Ectodermal cell (in vitro differentiated cells): ENCODE data around the gene DGKG.

ENCODE experiments used
- H3K27ac ChIP-seq: 2 replicates; pipeline ENCODE4 v1.7.0; 2013; ENCODE audit warnings: mild to moderate bottlenecking, low read depth, low read length; ENCODE audit not compliant: insufficient read depth, poor library complexity, severe bottlenecking
- H3K27me3 ChIP-seq: 2 replicates; pipeline ENCODE4 v1.7.0; 2013; ENCODE audit warnings: mild to moderate bottlenecking, low read length; ENCODE audit not compliant: insufficient read depth, control insufficient read depth, poor library complexity, severe bottlenecking
- H3K36me3 ChIP-seq: one replicate; pipeline ENCODE4 v1.7.0; 2013; ENCODE audit warnings: low read length; ENCODE audit not compliant: control insufficient read depth, insufficient read depth
- H3K4me1 ChIP-seq: one replicate; pipeline ENCODE4 v1.7.0; 2013; ENCODE audit warnings: low read length; ENCODE audit not compliant: control insufficient read depth, insufficient read depth
- H3K4me3 ChIP-seq: 2 replicates; pipeline ENCODE4 v1.7.0; 2013; ENCODE audit warnings: low read depth, low read length, control low read depth; ENCODE audit not compliant: insufficient read depth
- H3K9me3 ChIP-seq: 2 replicates; pipeline ENCODE4 v1.7.0; 2013; ENCODE audit warnings: mild to moderate bottlenecking, low read length, moderate library complexity; ENCODE audit not compliant: control insufficient read depth
- WGBS, 2 experiments: methylation state at CpG; one replicate each; pipeline ENCODE4 v1.1.7; 2013; ENCODE audit warnings: missing lambda C conversion rate in 2 of 2; 5-methylcytosine and 5-hydroxymethylcytosine counted together

The DGKG gene

DNA sequence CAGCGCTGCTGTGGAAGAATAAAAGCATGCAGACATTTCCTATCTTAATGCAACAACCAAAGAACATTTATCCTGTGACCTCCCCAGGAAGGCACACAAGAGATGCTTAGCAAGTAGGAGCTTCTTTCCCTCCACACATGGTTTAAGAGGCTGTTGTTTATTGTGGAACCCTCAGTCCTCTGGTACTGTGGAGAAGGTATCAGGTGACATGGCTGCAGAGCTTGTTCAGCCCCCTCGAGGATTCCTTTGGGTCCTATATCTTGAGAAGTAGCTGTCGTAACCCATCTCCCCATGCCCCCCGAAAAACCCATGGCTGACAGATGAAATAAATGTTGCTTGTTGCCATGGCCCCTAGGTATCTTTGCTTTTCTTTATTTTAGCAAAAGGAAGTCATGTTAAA is 232.8 kb downstream of the DGKG start:
- Histone ChIP-seq H3K4me3 (no peak overlapping the region), H3K9me3 (no peaks in the 10 kb centered on the region), H3K27me3 (no peaks in the 10 kb centered on the region), H3K4me1 (no peaks in the 10 kb centered on the region), H3K27ac (no peak overlapping the region), H3K36me3 (no peaks in the 10 kb centered on the region)
- WGBS, 2 experiments, result 89 to 90% methylated on average over 4 of the region's 4 CpGs

DNA sequence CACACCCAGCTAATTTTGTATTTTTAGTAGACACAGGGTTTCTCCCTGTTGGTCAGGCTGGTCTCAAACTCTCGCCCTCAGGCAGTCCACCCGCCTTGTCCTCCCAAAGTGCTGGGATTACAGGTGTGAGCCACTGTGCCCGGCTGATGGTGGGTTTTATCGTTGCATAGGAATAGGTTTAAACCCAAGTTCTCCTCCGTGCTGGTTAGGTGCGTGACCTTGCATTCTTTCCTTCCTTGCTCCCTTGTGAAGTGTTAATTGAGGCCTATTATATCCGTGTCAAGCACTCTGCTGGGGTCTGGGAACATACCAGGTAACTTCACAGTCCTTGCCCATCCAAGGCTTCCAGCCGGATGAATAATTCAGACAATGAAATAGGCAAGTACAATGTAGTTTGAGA is 233.9 kb downstream of the DGKG start:
- Histone ChIP-seq H3K27ac (no peak overlapping the region), H3K4me3 (no peak overlapping the region), H3K4me1 (peaks cover 5% of the 10 kb centered on the region), H3K36me3 (no peaks in the 10 kb centered on the region), H3K27me3 (no peaks in the 10 kb centered on the region), H3K9me3 (no peaks in the 10 kb centered on the region)
- WGBS, 2 experiments, result 43 to 59% methylated on average over 8 of the region's 8 CpGs

DNA sequence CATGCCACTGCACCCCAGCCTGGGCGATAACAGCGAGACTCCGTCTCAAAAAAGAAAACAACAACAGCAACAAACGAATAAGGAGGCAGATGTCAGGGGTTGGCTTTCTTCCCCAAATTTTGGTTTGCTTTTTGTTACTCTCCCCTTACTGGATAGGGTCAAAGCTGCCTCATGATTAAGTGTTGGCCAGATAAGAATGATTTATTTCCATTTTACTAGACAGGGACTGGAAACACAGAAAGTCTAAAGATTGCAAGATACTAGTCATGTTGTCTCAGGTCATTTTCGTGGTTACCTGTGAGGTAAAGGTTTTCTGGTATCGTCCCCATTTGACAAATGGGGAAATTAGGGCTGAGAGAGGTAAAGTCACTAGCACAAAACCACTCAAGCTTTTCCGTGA is 234.6 kb downstream of the DGKG start:
- Histone ChIP-seq H3K4me1 (peaks cover 5% of the 10 kb centered on the region), H3K27ac (no peak overlapping the region), H3K36me3 (no peaks in the 10 kb centered on the region), H3K4me3 (no peak overlapping the region), H3K27me3 (no peaks in the 10 kb centered on the region), H3K9me3 (no peaks in the 10 kb centered on the region)
- 95 to 97% methylated on average over 7 of the region's 7 CpGs for WGBS, 2 experiments

DNA sequence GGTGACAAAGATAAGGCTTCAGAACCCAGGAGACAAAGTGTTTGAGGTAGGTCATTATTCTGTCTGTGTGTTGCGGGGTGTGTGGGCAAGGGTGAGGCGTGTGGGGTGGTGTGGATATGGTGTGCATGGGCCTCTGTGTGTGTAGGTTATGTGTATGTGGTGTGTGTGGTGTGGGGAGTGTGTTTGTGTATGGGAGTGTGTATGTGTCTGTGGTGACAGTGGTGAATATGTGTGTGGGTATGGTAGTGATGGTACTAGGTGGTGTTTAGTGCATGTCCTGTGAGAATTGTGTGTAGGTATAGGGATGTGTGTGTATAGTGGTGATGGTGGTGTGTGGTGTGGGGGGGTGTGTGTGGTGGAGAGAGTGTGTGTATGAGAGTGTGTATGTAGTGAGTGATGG is 236.9 kb downstream of the DGKG start:
- 95 to 96% methylated on average over 2 of the region's 2 CpGs for WGBS, 2 experiments
- Histone ChIP-seq H3K9me3 (no peaks in the 10 kb centered on the region), H3K36me3 (no peaks in the 10 kb centered on the region), H3K4me1 (peaks cover 5% of the 10 kb centered on the region), H3K27me3 (no peaks in the 10 kb centered on the region), H3K4me3 (no peak overlapping the region), H3K27ac (no peak overlapping the region)

DNA sequence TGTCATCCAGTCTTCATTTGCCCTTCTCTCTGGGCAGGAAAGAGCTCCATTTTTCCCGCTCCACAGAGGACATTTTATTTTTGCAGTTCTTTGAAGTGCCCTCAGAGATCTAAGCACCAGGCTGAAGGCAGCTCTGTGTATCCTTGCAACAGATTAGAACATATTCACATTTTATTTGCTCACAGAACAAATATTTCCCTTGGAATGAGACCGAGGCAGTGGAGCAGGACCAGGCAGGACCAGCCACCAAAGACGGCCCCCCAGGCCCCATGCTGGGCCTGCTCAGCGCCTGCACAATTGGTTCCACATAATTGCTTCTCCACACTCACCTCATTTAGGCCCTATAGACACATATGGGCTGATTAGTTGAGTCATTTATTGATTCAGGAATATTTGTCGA is 237.4 kb downstream of the DGKG start:
- peaks cover 5% of the 10 kb centered on the region for H3K4me1 ChIP-seq
- H3K27me3 ChIP-seq, result no peaks in the 10 kb centered on the region
- no peak overlapping the region for H3K27ac ChIP-seq
- H3K4me3 ChIP-seq, result no peak overlapping the region
- H3K9me3 ChIP-seq, result no peaks in the 10 kb centered on the region
- H3K36me3 ChIP-seq, result no peaks in the 10 kb centered on the region
- WGBS, 2 experiments, result 64 to 66% methylated on average over 4 to 5 of the region's 5 CpGs

DNA sequence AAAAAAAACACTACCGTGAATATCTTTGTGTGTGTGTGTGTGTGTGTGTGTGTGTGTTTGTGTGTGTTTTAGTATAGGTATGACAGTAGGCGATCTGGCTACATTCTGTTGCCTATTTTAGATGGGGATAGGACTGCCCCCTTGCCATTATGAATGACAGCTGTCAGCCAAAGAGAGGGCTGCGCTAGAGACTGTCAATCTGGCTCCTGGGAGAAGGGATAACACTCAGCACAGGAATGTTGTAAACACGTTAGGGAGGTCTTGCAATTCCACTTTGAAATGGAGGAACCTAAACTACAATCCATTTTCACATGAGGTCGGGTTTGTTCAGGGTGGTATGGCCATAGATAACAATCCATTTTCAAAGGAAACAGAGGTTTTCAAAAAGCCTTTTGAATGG is 239.0 kb downstream of the DGKG start:
- Histone ChIP-seq H3K27me3 (no peaks in the 10 kb centered on the region), H3K4me1 (peaks cover 5% of the 10 kb centered on the region), H3K9me3 (no peaks in the 10 kb centered on the region), H3K27ac (no peak overlapping the region), H3K4me3 (no peak overlapping the region), H3K36me3 (no peaks in the 10 kb centered on the region)
- WGBS, 2 experiments, result 51 to 63% methylated on average over 5 of the region's 5 CpGs

DNA sequence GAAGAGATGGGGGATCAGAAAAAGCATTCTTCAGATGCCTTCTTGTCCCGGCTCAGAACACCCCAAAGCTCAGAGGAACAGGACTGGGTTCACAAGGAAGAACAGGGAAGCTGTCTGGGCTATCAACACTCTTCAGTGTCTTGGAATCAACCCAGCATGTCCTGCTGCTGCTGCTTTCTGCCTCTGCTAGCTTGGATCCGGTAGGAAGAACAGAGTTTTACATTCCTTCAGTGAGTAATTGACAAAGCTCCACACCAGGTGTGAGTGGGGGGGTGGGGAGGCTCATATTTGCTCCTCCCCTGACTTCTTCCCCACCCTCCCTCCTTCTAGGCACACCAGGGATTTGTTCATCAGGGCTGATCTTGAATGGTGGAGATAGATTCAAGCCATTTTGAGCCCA is 240.1 kb downstream of the DGKG start:
- Histone ChIP-seq H3K4me3 (no peak overlapping the region), H3K27ac (no peak overlapping the region), H3K9me3 (no peaks in the 10 kb centered on the region), H3K4me1 (peaks cover 5% of the 10 kb centered on the region), H3K36me3 (no peaks in the 10 kb centered on the region), H3K27me3 (no peaks in the 10 kb centered on the region)
- 25 to 31% methylated on average over 2 of the region's 2 CpGs for WGBS, 2 experiments

DNA sequence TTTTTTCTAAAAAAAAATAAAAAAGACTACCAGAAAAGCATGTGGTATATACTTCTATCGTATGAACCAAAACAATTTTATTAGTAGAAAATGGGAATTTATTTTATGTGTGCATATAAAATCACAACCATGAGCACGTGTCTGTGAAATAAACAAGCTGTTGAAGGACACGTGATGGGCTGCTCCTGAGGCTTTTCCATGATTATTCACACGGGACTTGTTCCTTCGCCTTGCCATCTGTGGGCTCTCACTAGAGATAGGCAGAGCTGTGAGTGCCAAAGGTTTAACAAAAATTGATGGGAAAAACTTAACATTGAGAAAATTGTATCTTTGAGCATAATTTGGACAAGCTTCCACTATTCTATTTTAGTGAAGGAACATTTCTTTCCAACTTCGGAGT is 240.8 kb downstream of the DGKG start:
- no peak overlapping the region for H3K27ac ChIP-seq
- H3K36me3 ChIP-seq, result no peaks in the 10 kb centered on the region
- WGBS, 2 experiments, result 95 to 96% methylated on average over 5 to 6 of the region's 6 CpGs
- peaks cover 4% of the 10 kb centered on the region for H3K27me3 ChIP-seq
- no peaks in the 10 kb centered on the region for H3K9me3 ChIP-seq
- H3K4me3 ChIP-seq, result no peak overlapping the region
- peaks cover 5% of the 10 kb centered on the region for H3K4me1 ChIP-seq

DNA sequence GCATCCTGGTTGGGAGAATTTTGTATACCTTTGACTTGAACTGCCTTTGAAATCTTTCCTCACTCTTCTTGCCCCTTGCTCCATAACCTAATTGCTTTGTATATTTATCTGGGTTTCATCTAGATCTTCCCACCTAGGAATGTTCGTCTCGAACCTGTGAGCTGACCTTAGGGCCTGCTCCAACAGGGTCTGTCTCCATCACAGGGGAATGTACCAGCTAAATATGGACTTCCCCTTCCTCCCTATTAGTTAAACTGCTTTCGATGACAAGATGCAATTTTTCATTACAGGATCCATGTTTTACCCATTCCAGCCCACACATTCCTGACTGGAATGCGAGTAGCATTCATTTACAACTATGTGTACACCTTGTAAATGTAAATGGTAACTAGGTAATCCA is 242.5 kb downstream of the DGKG start:
- H3K4me3 ChIP-seq, result no peak overlapping the region
- H3K4me1 ChIP-seq, result peaks cover 5% of the 10 kb centered on the region
- no peaks in the 10 kb centered on the region for H3K9me3 ChIP-seq
- WGBS, 2 experiments, result 93% methylated on average over 3 to 4 of the region's 4 CpGs
- peaks cover 22% of the 10 kb centered on the region for H3K27me3 ChIP-seq
- no peaks in the 10 kb centered on the region for H3K36me3 ChIP-seq
- H3K27ac ChIP-seq, result no peak overlapping the region

DNA sequence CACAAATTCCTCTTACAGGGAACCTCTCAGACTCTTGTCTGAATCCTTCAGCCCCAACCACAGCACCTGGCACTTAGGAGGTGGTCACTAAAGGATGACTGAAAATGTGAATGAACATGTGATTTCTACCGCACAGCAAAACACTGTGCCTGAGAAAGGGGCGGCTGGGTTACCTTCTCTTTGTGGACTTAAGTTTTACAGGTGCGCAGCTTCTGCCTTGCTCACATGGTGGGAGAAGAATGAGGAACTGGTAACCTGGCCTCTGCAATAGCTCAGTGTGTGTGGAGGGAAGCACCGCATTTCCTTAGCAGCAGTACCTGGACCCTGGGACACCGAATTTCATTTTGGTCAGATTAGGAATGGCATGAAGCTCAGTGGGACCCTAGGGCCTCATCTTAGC is 243.3 kb downstream of the DGKG start:
- Histone ChIP-seq H3K36me3 (no peaks in the 10 kb centered on the region), H3K27ac (no peak overlapping the region), H3K27me3 (peaks cover 30% of the 10 kb centered on the region), H3K9me3 (no peaks in the 10 kb centered on the region), H3K4me3 (no peak overlapping the region), H3K4me1 (peaks cover 2% of the 10 kb centered on the region)
- 91 to 93% methylated on average over 5 of the region's 5 CpGs for WGBS, 2 experiments

DNA sequence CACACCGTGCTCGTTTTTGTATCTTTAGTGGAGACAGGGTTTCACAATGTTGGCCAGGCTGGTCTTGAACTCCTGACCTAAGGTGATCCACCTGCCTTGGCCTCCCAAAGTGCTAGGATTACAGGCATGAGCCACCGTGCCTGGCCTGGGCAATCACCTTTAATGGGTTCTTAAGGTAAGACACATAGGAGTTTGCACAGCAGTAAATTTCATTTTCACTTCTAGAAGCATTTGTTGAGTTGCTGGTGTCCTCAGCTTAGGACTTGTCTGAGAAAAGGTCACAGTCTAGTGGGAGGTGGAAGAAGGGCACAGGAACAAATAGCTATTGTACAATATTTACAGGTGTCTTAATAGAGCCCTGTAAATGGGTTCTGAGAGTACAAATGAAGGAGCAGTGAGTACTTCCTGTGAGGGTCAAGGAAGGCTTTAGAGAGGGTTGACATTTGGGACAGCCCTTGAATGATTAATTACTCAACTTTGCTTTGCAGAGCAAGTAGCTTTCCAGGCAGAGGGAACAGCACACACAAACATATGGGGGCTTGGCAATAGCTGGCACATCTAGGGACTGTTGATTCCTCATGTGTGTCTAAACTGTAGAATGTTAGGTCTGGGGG is 244.4 kb downstream of the DGKG start:
- no peaks in the 10 kb centered on the region for H3K9me3 ChIP-seq
- 85 to 87% methylated on average over 3 of the region's 3 CpGs for WGBS, 2 experiments
- no peak overlapping the region for H3K27ac ChIP-seq
- H3K36me3 ChIP-seq, result no peaks in the 10 kb centered on the region
- H3K4me1 ChIP-seq, result no peaks in the 10 kb centered on the region
- H3K4me3 ChIP-seq, result no peak overlapping the region
- peaks cover 40% of the 10 kb centered on the region for H3K27me3 ChIP-seq
